HG02870 (cell line): ENCODE measurements around the gene DCLK1.

Experiments
- ATAC-seq: cut with Tn5 transposase; IDR thresholded peaks from one replicate; pipeline ENCODE4 v1.9.1; 2021; ENCODE audit warnings: mild to moderate bottlenecking, moderate library complexity; ENCODE audit not compliant: unreplicated experiment

The DCLK1 gene

GRCh38 chr13:36054041-36054440 is 77.1 kb downstream of the DCLK1 start:
- no peak for ATAC-seq

GRCh38 chr13:36051082-36051481 is 80.1 kb downstream of the DCLK1 start:
- ATAC-seq: no peak

GRCh38 chr13:36046672-36047071 is 84.5 kb downstream of the DCLK1 start:
- peak; percentile 75 for ATAC-seq

- no peak for ATAC-seq
Observed at GRCh38 chr13:36038785-36039555, 92.2 kb downstream of the DCLK1 start.

GRCh38 chr13:36033035-36033434 is 98.1 kb downstream of the DCLK1 start:
- ATAC-seq: no peak

- ATAC-seq: no peak
Observed at GRCh38 chr13:36031490-36031889, 99.7 kb downstream of the DCLK1 start.

- ATAC-seq: no peak
Observed at GRCh38 chr13:36030670-36031331, 100.4 kb downstream of the DCLK1 start.

- ATAC-seq: no peak
Observed at GRCh38 chr13:36029166-36029565, 102.0 kb downstream of the DCLK1 start.

GRCh38 chr13:36028359-36029025 is 102.7 kb downstream of the DCLK1 start:
- ATAC-seq: no peak

GRCh38 chr13:36026531-36026930 is 104.7 kb downstream of the DCLK1 start:
- no peak for ATAC-seq

GRCh38 chr13:36014763-36015162 is 116.4 kb downstream of the DCLK1 start:
- no peak for ATAC-seq

GRCh38 chr13:36006894-36007675 is 124.1 kb downstream of the DCLK1 start:
- ATAC-seq: no peak

GRCh38 chr13:36006347-36006746 is 124.8 kb downstream of the DCLK1 start:
- ATAC-seq: no peak

- no peak for ATAC-seq
Observed at GRCh38 chr13:36001561-36001960, 129.6 kb downstream of the DCLK1 start.

- ATAC-seq: no peak
Observed at GRCh38 chr13:36000028-36000427, 131.2 kb downstream of the DCLK1 start.

- ATAC-seq: no peak
Observed at GRCh38 chr13:35996360-35996759, 134.8 kb downstream of the DCLK1 start.

GRCh38 chr13:35995136-35995535 is 136.0 kb downstream of the DCLK1 start:
- no peak for ATAC-seq

GRCh38 chr13:35994131-35994966 is 136.8 kb downstream of the DCLK1 start:
- ATAC-seq: no peak

GRCh38 chr13:35993686-35994085 is 137.5 kb downstream of the DCLK1 start:
- no peak for ATAC-seq

- ATAC-seq: no peak
Observed at GRCh38 chr13:35992964-35993363, 138.2 kb downstream of the DCLK1 start.
